SK-N-SH (cell line): ENCODE results near the gene TNRC6C. TPM values are rescaled to one million over a fixed set of nuclear protein-coding genes. Genes with fewer than 3 reads are reported as not detected.

Experiments
- CTCF ChIA-PET: fragments of 300-600, 350-600 bp; formaldehyde crosslinking; extraction: SDS; loops from one replicate; lab custom pipeline; 2021; lab: Yijun Ruan, JAX
- POLR2A ChIA-PET: fragments of 350-600 bp; sonication (Branson Sonifier 250); formaldehyde crosslinking; extraction: SDS; loops from one replicate; lab custom pipeline; 2020; ENCODE audit warnings: antibody characterized with exemption, inconsistent platforms; lab: Yijun Ruan, JAX
- DNase-seq: peaks from one replicate; pipeline ENCODE4 v3.0.0; 2012
- H2AFZ ChIP-seq: fragments of 200-600 bp; sonication (generic); 2 replicates; pipeline ENCODE4 v1.8.1; 2016; ENCODE audit warnings: antibody characterized with exemption, mild to moderate bottlenecking, low read depth
- H3F3A ChIP-seq: fragments of 200-600 bp; sonication (generic); replicated peaks from 2 replicates; pipeline ENCODE3; 2016; ENCODE audit warnings: antibody characterized with exemption, mild to moderate bottlenecking; ENCODE audit not compliant: insufficient read depth
- H3K27ac ChIP-seq, 2 experiments: fragments of 200-500 bp in 1 of 2; fragments of 200-600 bp in 1 of 2; sonication (Bioruptor generic) in 1 of 2; sonication (generic), shearing (Covaris generic) in 1 of 2; 2 replicates each; pipeline versions ENCODE4 v1.5.1 to v1.6.1; 2014 to 2016; ENCODE audit warnings: low read depth in 2 of 2, inconsistent platforms in 1 of 2, low read length in 1 of 2, mild to moderate bottlenecking in 1 of 2, mixed read lengths in 1 of 2
- H3K27me3 ChIP-seq: fragments of 200-600 bp; sonication (generic), shearing (Covaris generic); 2 replicates; pipeline ENCODE4 v1.6.1; 2016; ENCODE audit warnings: mixed run types; ENCODE audit not compliant: insufficient read depth
- H3K36me3 ChIP-seq, 2 experiments: fragments of 200-500 bp in 1 of 2; fragments of 200-600 bp in 1 of 2; sonication (Bioruptor generic) in 1 of 2; sonication (generic) in 1 of 2; replicated peaks in 1 of 2; 2 replicates each; pipeline versions ENCODE3 to v1.5.1; 2014 to 2016; ENCODE audit warnings: low read length in 1 of 2, mild to moderate bottlenecking in 1 of 2; ENCODE audit not compliant: insufficient read depth in 2 of 2, control insufficient read depth in 1 of 2
- H3K4me1 ChIP-seq, 2 experiments: fragments of 200-500 bp in 1 of 2; fragments of 200-600 bp in 1 of 2; sonication (Bioruptor generic) in 1 of 2; sonication (generic), shearing (Covaris generic) in 1 of 2; 2 replicates each; pipeline versions ENCODE4 v1.5.1 to v1.6.1; 2014 to 2016; ENCODE audit warnings: low read depth in 1 of 2, low read length in 1 of 2, mixed run types in 1 of 2; ENCODE audit not compliant: insufficient read depth in 2 of 2, control insufficient read depth in 1 of 2
- H3K4me2 ChIP-seq: fragments of 200-600 bp; sonication (generic), shearing (Covaris generic); 2 replicates; pipeline ENCODE4 v1.6.1; 2017; ENCODE audit warnings: mixed run types
- H3K4me3 ChIP-seq, 2 experiments: fragments of 200-500 bp in 1 of 2; fragments of 200-600 bp in 1 of 2; sonication (Bioruptor generic) in 1 of 2; sonication (generic), shearing (Covaris generic) in 1 of 2; 2 replicates each; pipeline versions ENCODE4 v1.5.1 to v1.8.1; 2014 to 2016; ENCODE audit warnings: low read depth in 2 of 2, inconsistent platforms in 1 of 2, low read length in 1 of 2, mild to moderate bottlenecking in 1 of 2, mixed read lengths in 1 of 2, moderate library complexity in 1 of 2
- H3K79me2 ChIP-seq: fragments of 200-600 bp; sonication (generic); 2 replicates; pipeline ENCODE4 v1.8.1; 2017; ENCODE audit warnings: mild to moderate bottlenecking; ENCODE audit not compliant: insufficient read depth
- H3K9ac ChIP-seq: fragments of 200-600 bp; sonication (generic); 2 replicates; pipeline ENCODE4 v1.6.1; 2017; ENCODE audit warnings: mixed run types
- H3K9me2 ChIP-seq: fragments of 200-600 bp; sonication (generic); 2 replicates; pipeline ENCODE4 v1.6.1; 2017; ENCODE audit warnings: mixed run types
- H3K9me3 ChIP-seq: fragments of 200-600 bp; sonication (generic); 2 replicates; pipeline ENCODE4 v1.6.1; 2017; ENCODE audit warnings: mixed run types, mild to moderate bottlenecking, moderate library complexity
- H4K20me1 ChIP-seq: fragments of 200-600 bp; sonication (generic); 2 replicates; pipeline ENCODE4 v1.6.1; 2017; ENCODE audit warnings: mild to moderate bottlenecking, mixed run types; ENCODE audit not compliant: insufficient read depth
- EZH2phosphoT487 ChIP-seq: fragments of 200-600 bp; sonication (generic); IDR thresholded peaks from 2 replicates; pipeline ENCODE4 v1.6.1; 2017; ENCODE audit warnings: low read depth, mixed run types, mild to moderate bottlenecking, antibody characterized with exemption, moderate library complexity, borderline replicate concordance
- FOSL2 ChIP-seq: IDR thresholded peaks from 2 replicates; pipeline ENCODE4 v1.4.0; 2012; ENCODE audit warnings: low read depth, mild to moderate bottlenecking, moderate library complexity, borderline replicate concordance
- FOXJ3 ChIP-seq: sonication (generic); formaldehyde crosslinking; IDR thresholded peaks from 2 replicates; pipeline ENCODE4 v1.5.1; 2020; ENCODE audit warnings: mild to moderate bottlenecking, missing genetic modification reagents
- FOXM1 ChIP-seq: IDR thresholded peaks from 2 replicates; pipeline ENCODE4 v1.4.0; 2012; ENCODE audit warnings: low read depth, mild to moderate bottlenecking
- GABPA ChIP-seq: IDR thresholded peaks from 2 replicates; pipeline ENCODE4 v1.4.0; 2012; ENCODE audit warnings: low read depth, mild to moderate bottlenecking
- GATA2 ChIP-seq: sonication (generic); formaldehyde crosslinking; IDR thresholded peaks from 2 replicates; pipeline ENCODE4 v1.5.0; 2020; ENCODE audit warnings: mild to moderate bottlenecking, missing genetic modification reagents
- JUND ChIP-seq: IDR thresholded peaks from 2 replicates; pipeline ENCODE4 v1.4.0; 2012
- MXI1 ChIP-seq: IDR thresholded peaks from 2 replicates; pipeline ENCODE4 v1.6.1; 2012; ENCODE audit warnings: mild to moderate bottlenecking, low read depth, low read length, improper control_type of control experiment
- NFIC ChIP-seq: IDR thresholded peaks from 2 replicates; pipeline ENCODE4 v1.4.0; 2012; ENCODE audit warnings: borderline replicate concordance
- POLR2AphosphoS5 ChIP-seq: IDR thresholded peaks from 2 replicates; pipeline ENCODE4 v1.6.1; 2012; ENCODE audit warnings: low read depth, low read length
- TCF12 ChIP-seq: IDR thresholded peaks from 2 replicates; pipeline ENCODE4 v1.4.0; 2012
- WGBS: methylation state at CpG from one replicate; pipeline ENCODE4 v1.1.6; 2017; ENCODE audit warnings: low lambda C conversion rate; 5-methylcytosine and 5-hydroxymethylcytosine counted together
- polyA plus RNA-seq, 3 experiments: library from polyadenylated mRNA; depleted of rRNA; stranded (reverse); fragments of >200 nt; gene quantifications; 2 replicates each; pipeline ENCODE4 v1.2.3, GENCODE V29; 2012
- TF ChIP-seq, protein P1 (sequence below): fragments of 200-600 bp; sonication (generic); IDR thresholded peaks from 2 replicates; pipeline ENCODE4 v1.6.1; 2017; ENCODE audit warnings: antibody characterized with exemption, mild to moderate bottlenecking, moderate library complexity
- TF ChIP-seq, protein P2 (sequence below): IDR thresholded peaks from 2 replicates; pipeline ENCODE4 v1.6.1; 2012; ENCODE audit warnings: mild to moderate bottlenecking, low read depth, low read length, moderate library complexity

The TNRC6C gene
- polyA plus RNA-seq, 1 of the 3 experiments (the other 2 are of a cell fraction): 2.2 TPM

- H4K20me1 ChIP-seq: no peaks in the 10 kb centered on the region
- POLR2A ChIA-PET: interaction anchor here (0.5 kb wide), 1 partner anchor 71 kb away, joined by 5 read pairs; no protein-coding TSS in a partner anchor
- no peaks in the 10 kb centered on the region for H3K9me3 ChIP-seq
- H3K36me3 ChIP-seq: no peaks in the 10 kb centered on the region
- peaks cover 4 to 39% of the 10 kb centered on the region in 2 experiments; a peak in 1 of 4 replicates for H3K4me1 ChIP-seq
- peaks cover 3% of the 10 kb centered on the region for H3K27me3 ChIP-seq
- DNase-seq: peak; percentile 84
- H3K4me3 ChIP-seq: peak overlapping the region; percentile 74 to 75
- 54% methylated on average over 10 of the region's 39 CpGs for WGBS
- peak overlapping the region; percentile 59; the same call in 1 of the 2 replicates for H3K9ac ChIP-seq
- TF ChIP-seq TCF12: no peak
- TF ChIP-seq FOSL2: no peak
- no peak for TF ChIP-seq MXI1
- TF ChIP-seq, protein P1, sequence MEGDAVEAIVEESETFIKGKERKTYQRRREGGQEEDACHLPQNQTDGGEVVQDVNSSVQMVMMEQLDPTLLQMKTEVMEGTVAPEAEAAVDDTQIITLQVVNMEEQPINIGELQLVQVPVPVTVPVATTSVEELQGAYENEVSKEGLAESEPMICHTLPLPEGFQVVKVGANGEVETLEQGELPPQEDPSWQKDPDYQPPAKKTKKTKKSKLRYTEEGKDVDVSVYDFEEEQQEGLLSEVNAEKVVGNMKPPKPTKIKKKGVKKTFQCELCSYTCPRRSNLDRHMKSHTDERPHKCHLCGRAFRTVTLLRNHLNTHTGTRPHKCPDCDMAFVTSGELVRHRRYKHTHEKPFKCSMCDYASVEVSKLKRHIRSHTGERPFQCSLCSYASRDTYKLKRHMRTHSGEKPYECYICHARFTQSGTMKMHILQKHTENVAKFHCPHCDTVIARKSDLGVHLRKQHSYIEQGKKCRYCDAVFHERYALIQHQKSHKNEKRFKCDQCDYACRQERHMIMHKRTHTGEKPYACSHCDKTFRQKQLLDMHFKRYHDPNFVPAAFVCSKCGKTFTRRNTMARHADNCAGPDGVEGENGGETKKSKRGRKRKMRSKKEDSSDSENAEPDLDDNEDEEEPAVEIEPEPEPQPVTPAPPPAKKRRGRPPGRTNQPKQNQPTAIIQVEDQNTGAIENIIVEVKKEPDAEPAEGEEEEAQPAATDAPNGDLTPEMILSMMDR: no peak
- no peak for TF ChIP-seq GABPA
- TF ChIP-seq FOXM1: no peak
- no peak for TF ChIP-seq EZH2phosphoT487
- TF ChIP-seq JUND: no peak
- TF ChIP-seq NFIC: no peak
- no peak for TF ChIP-seq FOXJ3 (CRISPR knock-in tag)
- no peak for TF ChIP-seq POLR2AphosphoS5
- no peak for TF ChIP-seq GATA2 (CRISPR knock-in tag)
- TF ChIP-seq, protein P2, sequence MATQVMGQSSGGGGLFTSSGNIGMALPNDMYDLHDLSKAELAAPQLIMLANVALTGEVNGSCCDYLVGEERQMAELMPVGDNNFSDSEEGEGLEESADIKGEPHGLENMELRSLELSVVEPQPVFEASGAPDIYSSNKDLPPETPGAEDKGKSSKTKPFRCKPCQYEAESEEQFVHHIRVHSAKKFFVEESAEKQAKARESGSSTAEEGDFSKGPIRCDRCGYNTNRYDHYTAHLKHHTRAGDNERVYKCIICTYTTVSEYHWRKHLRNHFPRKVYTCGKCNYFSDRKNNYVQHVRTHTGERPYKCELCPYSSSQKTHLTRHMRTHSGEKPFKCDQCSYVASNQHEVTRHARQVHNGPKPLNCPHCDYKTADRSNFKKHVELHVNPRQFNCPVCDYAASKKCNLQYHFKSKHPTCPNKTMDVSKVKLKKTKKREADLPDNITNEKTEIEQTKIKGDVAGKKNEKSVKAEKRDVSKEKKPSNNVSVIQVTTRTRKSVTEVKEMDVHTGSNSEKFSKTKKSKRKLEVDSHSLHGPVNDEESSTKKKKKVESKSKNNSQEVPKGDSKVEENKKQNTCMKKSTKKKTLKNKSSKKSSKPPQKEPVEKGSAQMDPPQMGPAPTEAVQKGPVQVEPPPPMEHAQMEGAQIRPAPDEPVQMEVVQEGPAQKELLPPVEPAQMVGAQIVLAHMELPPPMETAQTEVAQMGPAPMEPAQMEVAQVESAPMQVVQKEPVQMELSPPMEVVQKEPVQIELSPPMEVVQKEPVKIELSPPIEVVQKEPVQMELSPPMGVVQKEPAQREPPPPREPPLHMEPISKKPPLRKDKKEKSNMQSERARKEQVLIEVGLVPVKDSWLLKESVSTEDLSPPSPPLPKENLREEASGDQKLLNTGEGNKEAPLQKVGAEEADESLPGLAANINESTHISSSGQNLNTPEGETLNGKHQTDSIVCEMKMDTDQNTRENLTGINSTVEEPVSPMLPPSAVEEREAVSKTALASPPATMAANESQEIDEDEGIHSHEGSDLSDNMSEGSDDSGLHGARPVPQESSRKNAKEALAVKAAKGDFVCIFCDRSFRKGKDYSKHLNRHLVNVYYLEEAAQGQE: no peak
- TF ChIP-seq, all 33 proteins: peak for 0
- Histone ChIP-seq H2AFZ (peak overlapping the region; percentile 99), H3K79me2 (no peaks in the 10 kb centered on the region), H3F3A (no peaks in the 10 kb centered on the region), H3K27ac (no peak overlapping the region; a peak in 1 of 4 replicates), H3K9me2 (no peaks in the 10 kb centered on the region), H3K4me2 (peak overlapping the region; percentile 100)
- CTCF ChIA-PET: interaction anchor here (0.5 to 8.0 kb wide), 14 partner anchors 9 to 297 kb away, joined by 3 to 100 read pairs (median 5); partner anchors contain the start of gene TK1
These were observed 169.5 kb downstream of the TNRC6C start for GRCh38 chr17:78127888-78128550.
